NCI-H146 treated with DMSO at 0.1 percent for 48 hours (cell line): Measurements from ENCODE around the gene TREX2.
A peak's percentile ranks its signal among the peaks of the same experiment; 100 is the strongest.
"Not testable (repeated sequence)": the region's sequence is repeated elsewhere in the genome, so short reads cannot be mapped to it uniquely, and the experiment has no call there.

Source experiments
- DNase-seq: peaks from one replicate; lab custom pipeline; 2025; ENCODE audit not compliant: unreplicated experiment; lab: John Stamatoyannopoulos, UW

The TREX2 gene

DNA sequence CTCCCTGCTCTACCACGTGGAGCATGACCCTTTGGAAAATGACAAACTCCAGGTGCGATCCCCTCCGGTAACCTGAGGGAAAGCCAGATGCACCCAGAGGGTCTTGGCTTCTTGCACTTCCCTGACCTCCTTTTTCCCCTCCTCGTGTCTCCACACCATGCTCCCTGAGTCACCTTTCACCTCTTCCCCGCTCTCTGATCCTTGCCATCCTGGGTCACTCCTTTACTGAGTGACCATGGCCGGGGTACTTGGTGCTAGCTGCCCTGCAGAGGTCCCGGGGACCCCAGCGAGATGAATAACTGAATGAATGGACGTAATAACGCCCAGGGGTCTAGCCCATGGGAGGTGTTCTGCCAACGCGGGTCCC lies 35.0 kb downstream of the TREX2 start:
- no peak for DNase-seq

DNA sequence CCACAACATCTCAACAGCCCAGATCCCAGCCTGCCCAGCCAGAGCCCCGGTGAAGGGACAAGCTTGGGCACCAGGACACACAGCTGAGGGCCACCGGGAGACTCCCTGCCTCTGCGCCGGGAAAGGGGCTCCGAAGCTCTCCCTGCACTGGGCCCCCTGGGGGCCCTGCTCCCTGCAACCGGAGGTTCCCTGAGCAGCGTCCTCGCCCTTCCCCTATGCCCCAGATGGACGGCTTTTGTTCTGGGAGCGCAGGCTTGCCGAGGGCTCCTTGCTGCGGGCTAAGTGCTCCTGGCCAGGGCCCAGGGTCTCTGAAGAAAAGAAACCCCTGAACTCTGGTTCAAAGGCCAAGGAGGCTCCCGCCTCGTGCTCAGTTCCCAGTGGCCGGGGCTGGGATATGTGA lies 35.5 kb downstream of the TREX2 start:
- DNase-seq = no peak

DNA sequence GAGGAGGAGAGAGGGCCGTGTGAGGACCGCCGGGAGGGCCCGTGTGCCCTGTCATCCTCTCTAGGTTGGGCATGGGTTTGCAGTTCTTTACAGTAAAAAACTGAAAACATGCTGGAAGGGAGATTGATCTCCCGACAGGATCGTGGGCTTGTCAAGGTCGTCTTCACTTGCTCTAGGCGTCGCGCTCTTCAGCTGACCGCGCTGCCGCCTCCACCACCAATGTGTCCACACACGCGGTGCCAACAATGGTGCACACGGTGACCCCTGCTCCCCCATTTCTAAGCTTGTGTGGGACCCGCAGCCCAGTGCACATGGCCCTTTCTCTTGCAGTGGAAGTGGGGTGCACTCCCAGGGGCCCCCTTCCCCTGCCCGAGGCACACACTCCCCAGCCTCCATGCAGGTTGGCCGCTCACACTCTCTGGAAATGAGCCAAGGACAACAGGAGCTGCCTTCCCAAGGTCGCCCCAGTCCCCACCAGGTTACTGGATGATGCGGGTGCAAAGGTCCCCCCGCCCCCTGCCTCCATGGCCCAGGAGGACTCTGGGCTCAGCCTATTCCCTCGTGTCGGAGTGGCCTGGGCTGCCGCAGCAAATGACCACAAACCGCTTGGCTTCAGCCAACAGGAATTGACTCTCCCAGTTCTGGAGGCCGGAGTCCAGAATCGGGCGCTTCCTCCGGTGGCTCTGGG lies 36.3 kb downstream of the TREX2 start:
- DNase-seq = no peak

DNA sequence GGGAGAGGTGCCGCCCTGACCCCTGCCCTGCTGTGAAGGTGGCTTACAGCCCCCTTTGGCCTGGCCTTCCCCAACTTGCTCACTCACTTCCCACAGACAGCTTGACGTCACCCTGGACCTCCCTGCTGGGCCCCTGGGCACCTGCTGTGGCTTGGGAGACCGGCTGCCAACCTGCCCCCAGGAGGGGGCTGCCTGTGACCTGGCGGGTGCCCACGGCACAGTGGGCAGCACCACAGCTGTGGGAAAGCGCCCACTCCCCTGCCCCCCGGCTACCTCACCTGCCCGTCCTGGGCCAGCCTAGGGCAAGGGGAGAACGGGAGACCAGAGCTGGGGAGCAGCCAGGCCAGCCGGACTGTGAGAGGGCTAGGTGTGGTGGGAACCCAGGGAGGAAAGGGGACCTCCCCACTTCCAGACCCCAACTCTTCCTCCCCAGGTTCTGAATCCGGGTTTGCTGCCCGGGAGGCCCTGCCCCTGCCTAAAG lies 36.9 kb downstream of the TREX2 start:
- DNase-seq = no peak

DNA sequence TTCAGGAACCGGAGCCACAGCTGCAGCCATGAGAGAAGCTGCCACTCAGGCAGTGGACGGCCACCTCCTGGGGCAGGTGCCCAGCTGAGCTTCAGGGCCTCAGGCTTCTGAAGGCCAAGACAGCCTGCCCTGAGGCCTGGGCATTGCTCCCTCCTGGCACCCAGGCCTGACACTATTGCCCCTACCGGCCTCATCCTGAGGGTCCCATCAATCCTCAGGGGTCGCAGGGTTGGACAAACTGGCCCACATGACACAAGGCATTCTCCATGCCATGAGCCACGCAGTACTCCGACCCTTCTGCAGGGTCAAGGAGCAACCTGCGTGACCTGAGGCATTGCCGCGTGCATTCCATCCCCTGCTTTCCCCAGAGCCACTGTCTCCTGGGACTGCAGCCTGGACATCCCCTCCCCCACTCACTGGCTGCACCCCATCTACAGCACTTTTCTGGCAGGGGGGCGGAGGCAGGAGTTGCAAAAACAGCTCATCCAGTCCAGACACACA lies 37.6 kb downstream of the TREX2 start:
- DNase-seq = no peak

DNA sequence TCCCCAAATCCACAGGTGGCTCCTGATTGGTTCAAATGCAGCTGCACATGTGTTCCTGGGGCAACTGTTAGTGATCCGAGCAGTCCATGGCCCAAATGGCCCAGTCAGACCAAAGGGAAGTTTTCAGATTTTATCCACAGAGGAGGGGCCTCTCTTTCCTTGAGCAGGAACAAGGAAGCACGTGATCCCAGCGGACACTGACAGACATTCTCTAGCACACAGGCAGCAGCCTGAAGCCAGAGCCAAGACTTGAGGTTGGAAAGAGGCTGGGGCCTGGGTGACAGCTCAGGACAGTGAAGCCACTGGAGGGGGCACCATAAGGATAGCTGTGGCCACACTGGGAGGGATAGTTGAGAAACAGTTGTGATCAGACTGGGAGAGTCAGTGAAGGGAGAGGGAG lies 38.1 kb downstream of the TREX2 start:
- DNase-seq = no peak

DNA sequence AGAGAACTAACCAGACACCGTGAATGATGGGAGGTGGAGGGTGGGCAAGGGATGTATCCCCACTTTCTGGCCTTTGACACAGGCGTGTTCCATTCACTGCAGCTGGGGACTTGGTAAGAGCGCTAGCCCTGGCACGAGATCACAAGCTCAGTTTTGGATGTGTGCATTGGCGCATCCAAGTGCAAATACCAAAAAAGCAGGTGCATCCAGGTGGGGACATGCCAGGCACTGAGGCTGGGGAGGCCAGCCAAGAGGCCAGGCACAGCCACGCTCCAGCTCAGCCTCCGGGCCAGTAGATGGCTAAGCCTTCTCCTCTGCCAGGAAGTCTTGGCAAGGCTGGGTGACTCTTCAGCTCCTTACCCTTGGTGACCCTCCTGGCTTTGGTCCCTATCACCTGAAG lies 39.0 kb downstream of the TREX2 start:
- no peak for DNase-seq

DNA sequence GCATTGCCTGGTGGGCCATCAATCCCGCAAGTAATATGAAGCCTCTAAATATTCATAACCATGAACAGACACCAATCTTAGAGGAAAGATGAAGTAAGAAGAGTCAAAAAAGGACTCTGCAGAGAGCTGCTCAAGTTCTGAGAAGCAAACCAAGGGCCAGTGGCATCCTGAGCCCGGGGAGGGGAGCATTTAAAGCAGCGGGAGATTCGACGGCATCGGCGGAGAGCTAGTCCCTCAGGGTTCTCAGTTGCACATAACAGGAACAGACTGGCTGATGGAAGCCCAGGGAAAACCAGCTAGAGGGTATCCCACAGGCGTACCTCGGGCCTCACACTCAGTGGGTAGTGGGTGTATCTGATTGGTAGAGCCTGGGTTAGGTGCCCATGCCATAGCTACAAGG lies 39.8 kb downstream of the TREX2 start:
- no peak for DNase-seq

DNA sequence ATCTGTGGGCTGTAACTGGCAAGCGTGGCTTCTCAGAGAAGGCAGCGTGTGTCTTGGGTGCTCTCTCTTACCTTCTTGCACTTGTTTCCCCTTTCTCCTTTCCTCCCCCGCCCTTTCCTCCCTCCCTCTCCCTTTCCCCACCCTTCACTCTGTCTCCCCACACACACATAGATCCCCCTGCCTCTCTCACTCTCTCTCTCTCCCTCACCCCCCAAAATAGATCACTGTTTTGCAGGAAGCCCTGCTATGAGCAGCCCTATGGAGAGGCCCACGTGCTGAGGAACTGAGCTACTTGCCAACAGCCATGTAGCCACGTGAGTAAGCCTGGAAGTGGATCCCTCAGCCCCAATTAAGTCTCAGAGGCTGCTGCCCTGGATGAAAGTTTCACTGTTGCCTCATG lies 40.4 kb downstream of the TREX2 start:
- DNase-seq = no peak

DNA sequence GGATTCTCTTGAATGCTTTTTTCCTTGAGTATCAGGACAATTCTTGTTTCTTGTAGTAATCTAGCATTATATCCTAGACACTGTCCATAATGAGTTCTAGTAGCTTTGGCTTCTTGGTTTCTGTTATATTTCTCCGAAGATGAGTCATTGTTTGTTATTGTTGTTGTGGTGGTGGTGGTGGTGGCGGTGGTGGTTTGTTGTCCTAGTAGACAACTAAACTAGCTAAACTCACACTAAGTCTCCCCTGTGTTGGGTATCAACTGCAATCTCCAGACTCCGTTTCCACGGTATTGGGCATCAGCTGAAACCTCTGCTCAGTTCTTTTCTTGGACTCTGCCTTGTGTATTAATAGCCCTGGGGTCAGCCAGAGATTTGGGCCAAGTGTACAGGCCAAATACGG lies 41.5 kb downstream of the TREX2 start:
- not testable (repeated sequence) for DNase-seq

DNA sequence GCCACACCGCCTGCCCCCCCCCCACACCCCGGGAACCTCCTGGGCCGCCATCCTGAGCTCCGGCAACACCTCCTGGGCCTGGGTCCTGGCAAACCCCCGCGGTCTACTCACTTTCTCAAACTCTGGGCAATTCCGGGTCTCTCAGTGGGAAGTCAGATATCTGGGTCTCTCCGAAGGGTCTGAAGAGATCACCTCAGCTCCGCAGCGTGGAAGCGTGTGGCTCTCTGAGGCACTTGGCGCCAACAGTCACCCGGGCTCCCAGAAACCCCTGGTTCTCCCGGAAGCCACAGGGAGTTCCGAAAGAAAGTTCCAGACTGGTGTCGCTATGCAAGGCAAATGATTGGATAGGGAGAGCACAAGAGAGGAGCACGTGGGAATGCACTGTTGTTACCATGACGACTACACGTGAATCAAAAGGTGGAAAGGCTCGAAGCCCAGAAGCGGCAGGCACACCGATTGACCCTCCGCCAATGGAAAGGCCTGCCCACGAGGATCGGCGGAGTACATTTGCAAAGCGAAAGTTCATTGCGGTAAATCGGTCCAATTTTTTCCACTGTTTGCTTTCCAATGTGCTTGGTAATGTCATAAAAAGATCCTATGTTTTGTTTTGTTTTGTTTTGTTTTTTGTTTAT lies 44.6 kb downstream of the TREX2 start, which contains the start of gene PNMA6E:
TSS of gene PNMA6E (minus strand) at position 218 of the 632 bp plus-strand sequence. CDS start 2,501 bp downstream, outside the sequence.
- DNase-seq = no peak

DNA sequence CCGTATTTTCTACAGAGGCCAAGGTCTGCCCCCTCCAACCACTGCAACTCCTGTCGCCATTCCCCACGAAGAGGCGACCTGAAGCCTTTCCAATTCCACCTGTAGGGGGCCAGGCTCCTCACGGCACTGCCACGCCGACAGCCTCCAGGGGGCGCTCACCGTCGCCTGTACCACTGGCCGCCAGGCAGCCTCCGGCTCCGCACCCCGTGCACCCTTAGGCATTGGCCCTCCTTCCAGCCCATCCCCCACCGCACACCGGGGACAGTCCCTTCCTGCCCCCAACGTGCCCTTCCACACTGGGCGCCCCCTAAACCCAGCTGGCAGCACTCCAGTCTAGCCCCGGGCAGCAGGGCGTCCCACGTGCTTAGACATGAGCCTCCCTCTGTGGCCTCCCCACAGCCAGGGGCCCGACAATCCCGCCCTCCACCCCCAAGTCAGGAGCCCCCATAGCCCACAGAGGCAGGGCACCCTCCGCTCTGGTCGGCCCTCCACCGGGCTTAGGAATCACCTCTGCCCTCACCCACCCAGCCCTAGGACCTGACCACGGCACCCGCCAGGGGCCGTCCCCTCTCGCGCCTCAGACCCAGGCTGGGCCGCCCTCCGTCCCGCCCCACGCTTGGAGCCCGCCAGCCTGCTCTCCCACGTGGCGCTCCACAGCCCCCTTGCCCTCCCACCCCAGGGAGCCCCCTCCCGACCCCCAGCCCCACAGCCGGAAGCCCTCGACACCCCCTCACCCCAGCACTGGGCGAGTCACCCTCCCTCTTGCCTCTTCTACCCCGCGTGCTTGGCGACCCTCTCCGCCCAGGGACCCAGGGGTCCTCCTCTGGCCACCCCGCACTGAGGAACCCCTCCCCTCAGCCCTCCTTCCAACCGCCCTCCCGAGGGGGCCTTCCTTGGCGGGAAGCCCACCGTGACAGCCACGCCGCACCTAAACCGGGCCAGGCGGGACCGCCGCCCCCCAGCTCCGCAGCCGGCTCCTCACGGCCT lies 45.4 kb downstream of the TREX2 start:
- DNase-seq = no peak

DNA sequence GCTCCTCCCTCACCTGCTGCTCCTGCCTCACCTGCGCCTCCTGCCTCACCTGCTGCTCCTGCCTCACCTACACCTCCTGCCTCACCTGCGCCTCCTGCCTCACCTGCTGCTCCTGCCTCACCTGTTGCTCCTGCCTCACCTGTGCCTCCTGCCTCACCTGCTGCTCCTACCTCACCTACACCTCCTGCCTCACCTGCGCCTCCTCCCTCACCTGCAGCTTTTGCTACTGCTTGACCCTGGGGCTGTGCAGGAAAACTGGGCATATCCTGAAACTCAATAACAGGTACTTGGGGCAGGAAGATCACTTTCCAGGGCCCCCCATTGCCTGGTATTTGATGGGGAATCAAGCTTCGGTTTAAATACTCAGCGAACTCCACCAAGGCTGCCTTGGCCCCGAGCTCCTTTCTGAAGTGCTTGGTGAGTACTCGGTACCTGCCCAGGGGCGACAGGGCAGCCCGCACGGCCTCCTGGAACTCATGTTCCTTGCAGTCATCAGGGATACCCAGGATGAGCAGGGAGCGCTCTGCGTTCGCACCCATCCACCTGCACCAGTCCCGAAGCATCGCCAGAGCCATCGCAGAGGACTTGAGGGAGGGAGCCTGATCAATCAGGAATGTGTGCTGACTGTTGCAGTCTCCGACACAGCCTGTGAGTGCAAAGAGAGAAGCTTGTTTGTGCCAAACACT lies 47.4 kb downstream of the TREX2 start:
- DNase-seq = no peak

DNA sequence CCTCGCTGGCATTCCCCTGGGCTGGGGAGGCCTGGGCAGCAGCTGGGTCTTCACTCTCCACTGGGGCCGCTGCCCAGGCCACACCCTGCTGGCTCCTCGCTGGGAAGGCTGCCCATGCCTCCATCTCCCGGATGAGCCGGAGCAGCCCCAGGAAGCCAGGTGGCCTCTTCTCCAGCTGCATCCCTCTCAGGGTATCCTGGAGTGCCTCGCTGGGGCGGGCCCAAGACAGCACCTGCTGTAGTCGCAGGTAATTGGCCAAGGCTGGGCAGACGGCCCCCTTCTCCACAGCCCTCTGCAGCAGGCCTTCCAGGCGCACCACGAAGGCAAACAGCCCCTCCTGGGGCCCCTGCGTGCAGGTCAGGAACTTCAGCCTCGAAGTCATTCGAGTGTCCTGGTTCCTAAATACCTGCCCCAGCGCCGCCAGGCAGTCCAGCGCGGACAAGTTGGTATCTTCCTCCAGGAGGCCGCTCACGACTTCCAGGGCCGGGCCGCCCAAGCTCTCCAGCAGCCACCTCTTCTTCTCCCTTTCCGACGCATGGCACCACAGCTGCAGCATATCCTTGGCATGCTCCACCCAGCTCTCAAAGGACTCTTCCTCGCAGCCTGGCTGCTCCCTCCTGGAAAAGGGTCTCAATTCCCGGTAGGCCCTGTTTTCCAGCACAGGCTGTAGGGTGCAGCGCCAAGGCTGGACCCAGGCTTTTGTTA lies 48.4 kb downstream of the TREX2 start:
- peak; percentile 38 for DNase-seq

DNA sequence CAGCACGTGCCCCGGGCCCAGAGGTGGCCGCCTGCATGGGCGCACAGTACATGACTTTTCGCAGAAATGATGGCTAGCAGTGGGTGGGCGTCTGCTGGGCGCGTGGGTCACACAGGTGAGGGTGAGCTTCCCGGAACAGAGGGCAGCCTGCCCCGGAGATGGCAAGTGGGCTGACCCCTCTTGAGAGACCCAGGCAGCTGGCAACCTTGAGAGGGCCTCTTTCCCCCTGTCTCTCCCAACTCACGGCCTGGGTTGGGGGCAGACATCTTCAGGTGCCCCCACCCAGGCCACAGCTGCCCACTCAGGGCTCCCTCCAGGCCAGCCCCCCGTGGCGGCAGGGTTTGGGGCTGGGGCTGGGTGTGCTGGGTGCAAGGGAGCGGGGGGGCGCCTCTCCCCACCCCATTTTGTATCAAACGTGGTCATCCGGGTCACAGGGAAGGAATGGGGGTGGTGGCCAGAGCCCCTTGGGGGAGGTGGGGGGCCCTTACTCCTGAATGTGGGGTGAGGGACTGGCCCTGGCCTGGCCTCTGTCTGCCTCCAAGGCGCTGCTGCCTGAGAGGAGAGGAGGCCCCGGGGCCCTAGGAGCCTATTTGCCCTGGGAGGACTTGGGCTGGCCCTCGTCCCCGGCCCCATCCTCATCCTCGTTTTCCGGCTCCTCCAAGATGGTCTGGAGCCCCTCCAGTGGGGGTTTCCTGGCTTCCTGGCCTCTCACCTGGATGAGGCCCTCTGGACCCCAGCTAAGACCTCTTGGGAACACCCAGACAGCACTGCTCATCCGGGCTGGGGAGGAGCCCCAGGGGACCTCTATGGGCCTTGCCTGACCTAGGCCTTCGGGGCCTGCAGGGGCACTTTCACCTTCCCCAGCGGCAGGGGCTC lies 49.3 kb downstream of the TREX2 start:
- DNase-seq = no peak

DNA sequence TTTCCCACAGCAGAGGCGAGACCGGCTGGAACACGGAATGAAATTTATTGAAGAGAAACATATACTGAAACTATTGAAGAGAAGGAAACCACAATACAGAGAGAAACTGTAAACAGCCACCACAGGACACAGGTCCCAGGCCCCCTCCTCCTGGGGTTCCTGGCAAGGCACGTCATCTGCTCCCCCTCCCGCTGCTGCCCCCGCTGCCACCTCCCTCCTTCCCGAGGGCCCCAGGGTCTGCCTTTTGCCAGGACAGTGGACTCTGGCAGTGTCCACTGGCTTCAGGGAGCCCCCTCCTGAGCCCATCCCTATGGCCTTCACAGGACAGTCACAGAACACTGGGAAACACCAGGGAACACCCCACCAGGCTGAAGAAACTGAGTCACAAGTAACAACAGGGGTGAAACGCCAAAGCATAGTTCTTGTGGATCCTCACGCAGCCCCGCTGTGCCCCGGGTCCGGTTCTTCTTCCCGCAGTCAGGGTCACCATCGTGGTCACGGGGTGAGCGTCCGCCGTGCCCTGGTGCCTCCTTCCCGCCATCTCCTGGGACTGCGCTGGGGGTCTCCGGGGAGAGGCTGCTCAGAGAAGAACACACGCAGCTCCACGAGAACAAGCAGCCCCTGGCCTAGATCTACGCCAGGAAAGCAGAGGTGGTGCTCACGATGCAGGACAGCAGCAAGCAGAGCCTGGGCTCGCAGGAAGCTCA lies 50.1 kb downstream of the TREX2 start:
- no peak for DNase-seq

DNA sequence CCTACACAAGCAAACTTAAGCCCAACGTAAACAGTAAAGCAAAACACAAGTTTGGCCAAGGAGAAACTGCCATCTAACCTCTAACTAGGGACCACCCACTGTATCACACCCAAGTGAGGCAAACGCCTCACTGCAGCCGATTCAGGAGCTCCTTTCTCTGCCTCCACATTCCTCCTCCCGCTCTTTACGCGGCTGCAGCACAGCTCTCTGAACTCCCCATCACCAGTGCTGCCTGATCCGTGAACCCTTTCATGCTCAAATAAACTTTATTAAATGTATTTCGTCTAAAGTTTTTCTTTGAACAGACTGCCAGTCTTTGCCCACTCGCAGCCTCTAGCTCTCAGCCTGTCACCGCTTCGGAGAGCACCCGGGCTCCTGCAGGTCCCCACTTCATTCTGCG lies 51.2 kb downstream of the TREX2 start:
- no peak for DNase-seq
